Left ventricle myocardium superior (tissue), 1 donor: ENCODE data around the gene FEZF2. TPM values are rescaled to one million over a fixed set of nuclear protein-coding genes. Genes with fewer than 3 reads are reported as not detected.

ENCODE experiments used
- ATAC-seq: fragments of 200-7000 bp; cut with Tn5 transposase; one replicate; pipeline ENCODE4 v1.9.1; 2020; ENCODE audit warnings: mild to moderate bottlenecking, moderate library complexity
- DNase-seq: peaks from one replicate; pipeline ENCODE4 v3.0.0-alpha.2; 2020
- intact Hi-C: fragments of 100-400 bp; cut with micrococcal nuclease; formaldehyde crosslinking; loops from one replicate; pipeline ENCODE4 v1.11.0; 2022
- total RNA-seq: library from RNA; stranded (reverse); fragmentation: NEBNext Ultra II Directional; extraction: Animal tissue kit (Norgen Biotek cat#: 25700); gene quantifications from one replicate; pipeline ENCODE4 v1.2.1, GENCODE V29; 2021
- donor health status: DM: no; HTN: yes; CAD: no; lungs with severe emphysema.

Gene FEZF2
- total RNA-seq, 1 donor from 2014 or later = not detected

GRCh38 chr3:62356356-62356755 is 17.0 kb downstream of the FEZF2 start:
- DNase-seq (no peak), ATAC-seq (no peak)
- intact Hi-C loops = no loop called here

DNA sequence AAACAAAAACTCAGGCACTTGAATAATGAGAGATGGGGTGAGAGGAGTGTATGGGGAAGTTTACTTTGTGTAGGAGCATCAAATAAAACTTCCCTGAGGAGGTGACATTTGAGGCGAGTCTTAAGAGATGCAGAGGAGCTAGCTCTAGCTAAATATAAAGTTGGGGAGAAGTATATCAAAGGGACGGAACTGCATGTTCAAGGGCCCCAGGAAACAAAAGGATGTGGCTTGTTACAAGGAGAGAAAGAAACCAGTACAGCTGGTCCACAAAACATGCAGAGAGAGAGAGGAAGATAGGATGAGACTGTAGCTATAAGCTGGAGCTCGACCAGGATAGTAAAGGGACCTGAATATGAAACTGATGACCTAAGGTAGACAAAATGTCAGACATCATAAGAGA is 17.6 kb downstream of the FEZF2 start:
- DNase-seq (no peak), ATAC-seq (no peak)
- intact Hi-C loops = no loop called here

DNA sequence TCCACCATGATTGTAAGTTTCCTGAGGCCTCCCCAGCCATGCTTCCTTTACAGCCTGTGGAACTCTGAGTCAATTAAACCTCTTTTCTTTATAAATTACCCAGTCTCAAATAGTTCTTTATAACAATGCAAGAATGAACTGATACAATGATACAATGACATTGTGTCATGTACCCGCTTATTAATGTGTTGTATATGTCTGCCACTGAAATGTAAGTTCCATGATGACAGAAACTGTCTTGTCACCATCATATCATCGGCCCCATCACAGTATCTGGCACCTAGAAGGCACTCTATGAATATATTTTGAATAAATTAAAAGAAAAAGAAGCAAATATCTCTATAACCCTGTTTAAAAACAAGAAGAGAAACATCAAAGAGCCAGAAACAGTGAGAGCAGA is 29.6 kb downstream of the FEZF2 start:
- no peak for ATAC-seq
- no peak for DNase-seq
- intact Hi-C loops = no loop called here

GRCh38 chr3:62335196-62335595 is 38.2 kb downstream of the FEZF2 start:
- intact Hi-C loops = no loop called here
- no peak for ATAC-seq

DNA sequence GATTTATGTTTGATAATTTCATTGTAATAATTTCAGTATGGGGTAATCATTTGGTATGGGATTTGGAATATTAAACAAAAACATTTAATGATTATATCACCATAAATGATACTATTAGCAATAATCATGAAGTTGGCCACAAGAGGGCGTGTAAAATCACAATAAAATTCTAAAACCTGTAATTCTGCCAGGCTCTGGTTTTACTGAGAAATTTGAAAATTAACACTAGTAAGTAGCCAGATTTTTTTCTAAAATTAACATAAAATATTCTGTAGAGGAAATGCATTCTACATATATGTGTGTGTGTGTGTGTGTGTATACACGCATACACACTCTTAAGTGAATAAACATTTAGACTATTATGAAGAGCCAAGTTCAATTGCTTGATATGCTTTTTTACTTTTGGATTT is 40.5 kb downstream of the FEZF2 start:
- DNase-seq (no peak), ATAC-seq (no peak)
- intact Hi-C loops = loop anchor here (5.0 kb wide), 1 partner anchor 224 kb away; no protein-coding TSS in a partner anchor

More at GRCh38 chr3:62335196-62335595, 38.2 kb downstream of the FEZF2 start:
- DNase-seq = no peak

GRCh38 chr3:62332017-62332416 is 41.3 kb downstream of the FEZF2 start:
- ATAC-seq = no peak
- no peak for DNase-seq
- intact Hi-C loops = loop anchor here (5.0 kb wide), 1 partner anchor 225 kb away; no protein-coding TSS in a partner anchor

DNA sequence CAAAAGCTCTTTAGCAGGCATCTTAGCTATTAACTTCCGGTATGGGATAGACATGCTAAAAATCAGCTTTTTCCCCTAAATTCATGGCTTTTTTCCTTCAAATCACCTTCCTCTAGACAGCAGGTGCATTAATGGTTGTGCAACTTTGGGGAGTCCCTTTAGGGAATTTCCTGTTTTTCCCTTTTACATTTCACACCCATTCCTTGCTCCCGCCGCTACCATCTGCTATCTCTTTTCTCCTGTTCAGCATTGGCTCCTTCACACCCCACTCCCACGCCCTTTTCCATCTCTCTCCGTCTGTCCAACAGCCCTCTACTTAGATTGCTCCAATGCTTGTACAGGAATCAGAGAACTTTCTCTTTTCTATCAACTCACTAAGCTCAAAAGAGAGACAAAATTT is 43.4 kb downstream of the FEZF2 start:
- ATAC-seq (no peak), DNase-seq (no peak)
- intact Hi-C loops = loop anchor here (5.0 to 10.0 kb wide), 2 partner anchors 125 to 227 kb away; no protein-coding TSS in a partner anchor

- intact Hi-C loops = loop anchor here (10.0 kb wide), 1 partner anchor 121 kb away; no protein-coding TSS in a partner anchor
- DNase-seq (no peak), ATAC-seq (no peak)
Observed at GRCh38 chr3:62325896-62326295, 47.5 kb downstream of the FEZF2 start.

GRCh38 chr3:62323241-62323640 is 50.1 kb downstream of the FEZF2 start:
- DNase-seq = no peak
- intact Hi-C loops = loop anchor here (10.0 kb wide), 1 partner anchor 118 kb away; no protein-coding TSS in a partner anchor
- no peak for ATAC-seq
